ENCODE data around the gene DNAH7. TPM values are rescaled to one million over a fixed set of nuclear protein-coding genes. Genes with fewer than 3 reads are reported as not detected.

DNAH7 gene
- total and polyA plus RNA-seq, 2 of the 8 experiments (the other 6 are each of a cell fraction or from before 2014, with no cell fraction given), result 0.07 to 0.08 TPM

DNA sequence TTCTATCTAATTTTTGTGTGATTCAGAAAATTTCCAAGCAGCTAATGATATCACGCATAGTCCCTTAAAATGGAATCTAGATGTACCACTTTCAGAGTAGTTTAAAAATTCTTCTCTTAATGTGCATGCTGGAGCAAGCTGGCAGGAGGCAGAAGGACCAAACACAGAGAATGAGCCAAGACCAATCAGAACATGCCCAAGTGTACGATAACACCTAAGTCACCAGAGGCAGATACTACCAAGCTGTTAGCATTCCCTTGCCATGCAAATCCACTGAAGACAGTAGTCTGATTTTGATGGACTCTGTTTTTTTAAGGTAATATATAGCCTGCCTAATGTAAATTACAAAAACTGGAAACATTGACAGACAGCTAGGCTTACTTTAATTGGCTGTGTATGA, 109.3 kb downstream of the DNAH7 start (continued):
- TF ChIP-seq FOSL1 (IDR thresholded peaks at IDR 0.05; ENCODE audit: insufficient read depth, low read depth, low read length), result no peak
